ENCODE results near the gene ARHGEF12.
"Not testable (repeated sequence)": the region's sequence is repeated elsewhere in the genome, so short reads cannot be mapped to it uniquely, and the experiment has no call there.

Gene ARHGEF12

DNA sequence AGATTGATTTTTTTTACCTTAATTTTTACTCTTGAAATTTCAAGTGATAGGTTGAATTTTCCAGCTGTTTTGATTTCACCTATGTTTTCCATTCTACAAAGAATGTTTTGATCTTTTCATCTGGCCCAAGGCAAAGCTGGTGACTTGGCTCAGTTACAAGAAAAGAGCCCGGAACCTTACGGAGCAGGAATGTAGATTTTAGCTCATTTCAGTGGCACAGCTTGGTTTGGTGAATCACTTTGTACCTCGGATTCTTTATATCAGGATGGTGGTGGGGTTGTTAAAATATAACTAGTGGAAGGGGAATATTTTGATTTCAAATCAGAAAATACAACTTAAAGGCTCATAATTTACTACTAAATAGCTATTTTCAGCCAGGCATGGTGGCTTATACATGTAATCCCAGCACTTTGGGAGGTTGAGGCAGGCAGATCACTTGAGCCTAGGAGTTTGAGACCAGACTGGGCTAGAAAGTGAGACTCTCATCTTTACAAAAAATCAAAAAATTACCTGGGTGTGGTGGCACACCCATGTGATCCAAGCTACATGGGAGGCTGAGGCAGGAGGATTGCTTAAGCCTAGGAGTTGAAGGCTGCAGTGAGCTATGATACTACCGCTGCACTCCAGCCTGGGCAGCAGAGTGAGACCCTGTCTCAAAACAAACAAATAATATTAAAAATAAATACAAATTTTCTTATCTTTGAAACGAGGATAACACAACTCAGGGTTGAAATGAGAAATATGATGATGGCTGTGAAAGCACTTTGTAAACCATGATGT is 166.0 kb downstream of the ARHGEF12 start:
- no peak for DNase-seq

DNA sequence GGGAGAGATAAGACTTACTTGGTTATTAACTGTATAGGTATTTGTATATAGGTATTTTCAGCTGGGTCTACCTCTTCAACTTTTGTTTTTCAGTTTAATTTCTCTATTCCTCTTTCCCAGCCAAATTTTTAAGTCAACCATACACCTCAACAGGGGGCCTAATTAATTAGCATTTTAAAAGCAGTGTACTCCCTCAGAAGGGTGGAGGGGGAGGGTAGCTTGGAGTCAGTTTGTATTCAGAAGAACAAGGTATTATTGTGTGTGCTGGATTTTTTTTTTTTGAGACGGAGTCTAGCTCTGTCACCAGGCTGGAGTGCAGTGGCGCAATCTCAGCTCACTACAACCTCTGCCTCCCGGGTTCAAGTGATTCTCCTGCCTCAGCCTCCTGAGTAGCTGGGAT is 167.3 kb downstream of the ARHGEF12 start:
- DNase-seq, result not testable (repeated sequence)

DNA sequence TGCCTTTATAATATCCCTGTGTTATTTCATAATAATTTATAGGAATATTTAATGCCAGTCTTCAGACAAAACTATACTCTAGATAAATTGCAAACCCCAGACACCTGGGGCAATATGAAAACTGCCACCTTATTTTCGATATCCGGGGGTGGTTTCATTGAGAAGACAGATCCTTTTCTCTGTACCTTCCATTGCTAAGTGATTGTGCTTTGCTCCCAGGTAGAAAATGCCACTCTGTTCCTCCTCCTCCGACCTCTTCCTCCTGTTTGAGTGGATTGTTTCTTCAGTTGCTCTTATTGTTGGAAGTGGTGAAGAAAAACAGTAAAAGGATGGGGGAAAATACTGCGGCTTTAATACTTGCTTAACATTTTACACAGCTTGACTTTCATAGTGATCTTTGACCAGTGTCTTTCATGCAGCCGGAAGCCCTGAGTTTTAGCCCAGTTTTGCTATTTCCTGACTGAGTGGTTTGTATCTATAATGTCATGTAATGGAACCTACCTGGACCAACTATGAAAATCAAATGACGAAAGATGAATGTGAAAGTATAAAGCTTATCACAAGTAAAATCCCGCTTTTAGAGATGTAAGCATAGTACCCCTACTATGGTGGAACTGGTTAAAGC is 169.7 kb downstream of the ARHGEF12 start:
- DNase-seq, result no peak

DNA sequence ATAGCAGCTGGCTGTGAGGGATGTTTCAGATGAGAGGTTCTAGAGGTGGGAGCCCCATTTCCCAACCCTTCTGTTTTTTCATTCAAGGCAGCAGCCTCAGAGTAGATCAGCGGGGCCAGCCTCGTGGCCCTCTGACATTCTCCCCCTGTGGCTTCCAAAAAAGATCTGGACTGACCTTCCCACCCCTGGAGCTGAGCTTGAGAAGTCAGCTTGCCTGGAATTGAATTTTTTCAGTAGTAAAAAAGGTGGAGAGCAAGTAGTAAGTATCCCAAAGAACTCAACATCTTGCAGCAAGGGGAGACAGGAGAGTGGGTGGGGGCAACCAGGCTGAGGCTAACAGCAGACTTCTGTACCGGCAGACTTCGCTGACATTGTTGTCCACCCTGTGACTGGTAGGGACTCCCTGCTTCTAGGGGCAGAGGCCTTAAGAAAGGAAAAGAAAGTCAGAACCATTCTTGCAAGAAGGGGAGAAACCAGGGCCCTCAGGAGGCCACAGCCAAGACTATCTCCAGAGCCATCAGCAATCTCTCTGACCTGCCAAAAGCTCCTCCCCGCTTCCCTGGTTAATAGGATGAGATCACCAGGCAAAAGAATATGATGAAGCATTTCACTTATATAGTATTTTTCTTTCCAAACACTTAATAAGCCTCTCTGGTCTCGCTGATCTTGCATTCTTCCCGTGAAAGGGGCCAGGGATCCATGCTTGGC is 173.3 kb downstream of the ARHGEF12 start:
- no peak for DNase-seq

DNA sequence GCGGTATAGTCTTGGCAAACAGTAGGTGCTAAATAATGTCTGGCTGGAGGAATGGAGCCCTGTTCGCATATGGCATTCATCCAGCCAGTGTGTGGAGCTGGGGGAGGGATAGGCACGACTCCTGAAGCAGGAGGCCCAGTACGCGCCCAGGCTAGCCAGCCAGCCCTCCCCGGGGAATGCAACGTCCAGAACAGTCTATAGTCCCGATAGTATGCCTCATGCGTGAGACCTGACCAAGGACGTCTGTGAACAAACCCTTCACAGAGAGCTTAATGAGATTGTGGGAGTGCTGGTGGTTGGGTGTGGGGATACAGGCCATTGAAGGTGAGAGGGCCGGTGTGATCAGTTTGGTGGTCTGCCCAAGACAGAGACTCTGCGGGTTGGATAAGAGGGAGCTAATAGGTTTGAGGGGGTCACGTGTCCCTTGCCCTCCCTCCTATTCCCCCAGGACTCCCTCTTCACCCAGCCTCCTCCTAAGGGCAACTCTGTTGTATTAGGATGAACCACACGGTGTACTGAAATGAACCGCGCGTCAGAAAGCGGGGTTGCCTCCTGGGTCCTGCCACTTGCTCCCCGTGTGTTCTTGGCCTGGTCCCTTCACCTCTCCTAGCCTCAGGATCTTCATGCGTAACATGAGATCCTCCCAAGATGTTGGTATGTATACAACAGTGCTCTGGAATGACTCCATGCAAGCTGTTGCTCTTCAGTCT is 174.3 kb downstream of the ARHGEF12 start:
- DNase-seq, result no peak

DNA sequence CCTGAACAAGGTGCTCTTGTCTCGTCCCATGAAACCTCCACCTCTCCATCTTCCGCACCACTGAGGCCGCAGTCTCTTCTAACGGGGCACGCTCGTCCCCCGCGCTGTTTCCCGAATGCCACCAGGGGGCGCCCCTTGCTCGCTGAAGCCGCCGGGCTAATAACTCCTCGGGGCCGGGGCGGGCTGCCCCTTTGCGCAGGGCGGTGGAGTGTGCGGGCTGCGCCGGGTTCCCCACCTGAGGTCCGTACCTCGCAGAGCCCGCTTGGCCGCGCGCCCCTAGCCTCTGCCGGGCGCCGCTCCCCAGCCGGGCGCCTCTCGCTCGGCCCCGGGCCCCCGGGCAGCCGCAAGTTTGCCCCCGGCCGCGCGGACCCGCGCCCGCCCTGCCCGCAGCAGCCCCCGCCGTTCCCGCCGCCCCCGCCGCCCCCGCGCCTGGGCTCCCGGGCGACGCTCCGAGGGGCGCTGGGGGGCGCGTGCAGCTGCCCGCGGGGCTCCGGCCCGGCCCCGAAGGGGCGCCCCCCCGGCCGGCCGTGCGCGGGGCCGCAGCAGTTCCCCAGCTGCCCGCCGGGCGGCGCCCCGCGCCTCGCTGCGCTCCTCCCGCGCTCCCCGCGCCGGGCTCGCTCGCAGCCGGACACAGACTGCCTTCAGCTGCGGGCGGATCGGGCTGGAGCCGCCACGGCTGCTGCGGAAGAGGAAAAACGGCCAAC is 175.1 kb downstream of the ARHGEF12 start, which contains the start of gene GRIK4:
Gene GRIK4, plus strand, starts transcription at position 633 of the 704 bp plus-strand sequence. CDS start 148,571 bp downstream, outside the sequence.
- no peak for DNase-seq

DNA sequence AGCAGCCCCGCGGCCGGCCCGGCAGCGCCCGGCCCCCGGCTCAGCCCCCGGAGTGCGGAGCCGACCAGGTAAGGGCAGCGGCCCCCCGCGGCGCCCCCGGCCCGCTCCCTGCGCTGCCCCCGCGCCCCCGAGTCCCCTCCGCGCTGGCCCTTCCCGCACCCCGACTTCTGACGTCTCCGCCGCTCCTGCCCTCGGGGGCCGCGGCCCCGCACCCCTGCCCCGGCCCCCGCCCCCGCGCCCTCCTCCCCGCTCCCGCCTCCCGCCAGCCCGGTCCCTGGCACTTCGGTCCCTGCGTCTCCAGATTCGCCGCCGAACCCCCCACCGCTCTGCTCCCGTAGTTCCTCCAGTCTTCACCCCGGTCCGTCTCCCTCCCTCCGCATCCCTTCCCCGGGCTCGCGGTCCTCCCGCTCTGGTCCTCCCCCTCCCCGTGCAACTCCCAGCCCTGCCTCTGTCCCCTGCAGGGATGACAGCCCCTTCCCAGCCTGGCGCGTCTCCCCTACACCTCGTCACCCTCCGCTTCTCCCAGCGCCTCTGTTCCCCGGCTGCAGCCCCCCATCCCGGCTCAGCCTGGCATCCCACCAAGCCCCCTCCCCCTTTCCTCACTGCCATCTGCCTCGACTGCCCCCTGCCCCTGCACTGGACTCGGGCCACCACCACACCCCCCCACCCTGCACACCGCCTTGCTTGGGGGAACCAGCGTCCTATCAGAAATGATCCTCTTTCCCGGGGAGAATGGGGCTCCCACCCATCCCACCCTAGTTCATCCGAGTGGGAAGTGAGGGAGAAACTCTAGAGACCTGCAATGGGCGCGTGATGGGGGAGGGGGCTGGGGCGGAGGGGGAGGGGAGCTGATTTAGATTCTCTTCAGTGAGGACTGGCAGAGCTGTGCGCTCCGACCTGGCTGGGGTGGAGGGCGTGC is 175.9 kb downstream of the ARHGEF12 start:
- DNase-seq, result no peak

DNA sequence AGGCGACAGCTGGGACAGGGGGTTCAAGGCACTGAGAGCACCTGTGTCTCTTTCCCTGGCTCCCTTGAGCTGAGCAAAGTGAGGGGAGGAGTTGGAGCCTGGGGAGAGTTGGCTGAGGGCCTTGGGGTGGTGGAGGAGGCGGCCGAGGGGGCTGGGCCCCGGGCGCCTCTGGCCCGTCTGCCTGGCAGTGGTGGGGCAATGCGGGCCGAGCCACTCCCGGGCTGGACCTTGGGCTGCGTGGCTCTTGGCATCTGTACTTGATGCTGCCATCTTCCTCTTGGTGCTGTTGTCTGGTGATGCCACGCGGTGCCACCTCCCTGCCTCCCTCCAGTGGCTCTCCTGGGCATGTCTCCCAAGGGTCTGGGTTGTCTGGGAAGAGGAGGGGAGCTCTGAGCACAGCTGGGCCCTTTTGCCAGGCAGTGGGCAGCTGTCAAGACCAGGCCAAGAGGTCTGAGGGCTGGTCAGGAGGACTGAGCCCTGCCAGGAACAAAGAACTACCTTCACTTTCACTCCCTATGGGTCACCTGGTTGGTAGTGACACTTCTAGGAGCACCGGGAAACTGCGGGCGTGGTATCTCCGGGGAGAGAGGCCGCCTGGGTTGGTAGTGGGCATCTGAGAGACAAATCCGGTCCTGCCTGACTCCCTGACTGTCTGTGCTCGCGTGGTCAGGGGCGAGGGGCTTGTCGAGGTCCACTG is 176.7 kb downstream of the ARHGEF12 start:
- no peak for DNase-seq

DNA sequence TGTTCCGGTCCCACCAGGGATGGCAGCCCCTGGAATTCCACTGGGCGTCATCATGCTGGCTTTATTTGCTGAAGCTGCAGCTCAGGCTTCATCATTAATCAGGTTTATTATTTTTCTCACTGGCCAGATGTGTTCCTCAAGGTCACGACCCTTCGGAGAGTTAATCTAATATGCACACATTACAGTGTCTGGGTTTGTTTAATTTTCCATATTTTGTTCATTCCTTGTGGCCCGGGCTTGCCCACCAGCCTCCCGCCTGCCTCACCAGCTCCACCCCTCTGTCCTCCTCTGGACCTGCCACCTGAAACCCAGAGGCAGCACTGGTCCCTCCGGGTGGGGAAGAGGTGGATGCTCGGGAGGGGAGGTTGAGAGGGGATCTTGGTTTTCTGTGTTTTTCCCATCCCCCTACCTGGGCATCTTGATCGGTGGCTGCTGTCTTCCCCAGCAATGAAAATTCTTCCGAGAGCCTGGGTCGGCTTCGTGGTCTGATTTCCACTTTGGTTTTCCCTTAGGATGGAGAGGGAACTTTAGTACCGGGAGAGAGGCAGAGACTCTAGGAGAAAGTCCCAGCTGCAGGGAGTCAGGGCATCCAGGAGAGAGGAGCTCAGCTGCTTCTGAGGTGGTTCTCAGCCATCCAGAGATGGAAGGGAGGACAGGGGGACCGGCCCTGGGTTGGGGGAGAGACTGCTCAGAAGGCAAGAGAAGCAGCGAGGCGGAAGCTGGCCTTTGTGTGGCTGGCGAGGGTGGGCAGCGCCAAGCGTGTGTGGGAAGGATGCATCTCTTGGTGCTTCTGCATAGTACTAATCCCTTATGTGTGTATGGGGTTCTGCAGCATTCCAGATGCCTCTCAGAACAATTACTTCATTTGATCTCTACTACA is 177.5 kb downstream of the ARHGEF12 start:
- no peak for DNase-seq

DNA sequence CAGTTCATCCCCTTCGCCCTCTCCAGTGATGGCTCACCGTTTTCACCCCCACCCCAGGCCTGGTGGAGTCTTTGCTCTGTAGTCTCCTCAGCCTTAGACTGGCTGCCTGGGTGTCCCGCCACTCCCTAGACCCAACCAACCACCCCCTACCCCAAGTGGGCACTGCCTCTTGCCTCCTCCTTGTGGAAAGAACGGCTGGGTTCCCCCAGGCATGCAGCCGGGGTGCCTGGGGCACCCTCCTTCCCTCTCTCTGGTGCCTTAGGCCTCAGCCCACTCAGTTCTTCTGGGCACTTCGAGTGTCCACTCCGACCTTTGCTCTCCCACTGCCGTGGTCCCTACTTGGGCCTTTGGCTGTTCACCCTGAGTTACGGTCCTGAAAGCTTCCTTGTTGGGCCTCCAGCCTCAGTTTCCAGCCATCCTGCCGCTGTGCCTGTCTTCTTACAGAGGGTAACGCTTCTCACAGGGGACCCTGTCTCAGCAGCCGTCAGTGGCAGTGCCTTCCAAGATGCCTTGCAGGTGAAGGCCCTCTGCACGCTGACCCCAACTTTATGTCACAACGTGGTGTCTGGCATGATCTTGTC is 178.4 kb downstream of the ARHGEF12 start:
- DNase-seq, result no peak

DNA sequence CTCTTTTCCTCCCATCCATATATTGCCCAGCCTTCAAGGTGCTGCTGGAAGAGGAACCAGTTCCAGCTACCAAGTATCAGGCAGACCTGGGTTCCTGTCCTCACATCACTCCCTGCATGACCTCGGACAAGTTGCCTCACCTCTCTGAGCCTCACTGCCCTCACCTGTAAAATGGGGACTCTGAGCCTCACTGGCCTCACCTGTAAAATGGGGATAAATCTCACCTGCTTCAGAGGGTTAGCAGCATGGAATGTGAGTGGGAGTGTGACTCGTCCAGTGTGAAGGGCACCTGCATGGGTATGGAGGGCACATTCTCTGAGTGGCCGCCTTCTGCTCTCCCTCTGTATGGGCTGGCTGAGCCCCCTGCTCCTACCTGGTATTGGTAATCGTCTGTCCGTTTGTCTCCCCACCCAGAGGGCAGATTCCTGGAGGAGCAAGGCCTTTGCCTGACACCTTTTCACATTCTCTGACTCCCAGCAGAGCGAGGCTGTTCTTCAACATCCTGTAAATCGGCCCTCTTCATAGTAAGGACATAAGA is 179.0 kb downstream of the ARHGEF12 start:
- no peak for DNase-seq

DNA sequence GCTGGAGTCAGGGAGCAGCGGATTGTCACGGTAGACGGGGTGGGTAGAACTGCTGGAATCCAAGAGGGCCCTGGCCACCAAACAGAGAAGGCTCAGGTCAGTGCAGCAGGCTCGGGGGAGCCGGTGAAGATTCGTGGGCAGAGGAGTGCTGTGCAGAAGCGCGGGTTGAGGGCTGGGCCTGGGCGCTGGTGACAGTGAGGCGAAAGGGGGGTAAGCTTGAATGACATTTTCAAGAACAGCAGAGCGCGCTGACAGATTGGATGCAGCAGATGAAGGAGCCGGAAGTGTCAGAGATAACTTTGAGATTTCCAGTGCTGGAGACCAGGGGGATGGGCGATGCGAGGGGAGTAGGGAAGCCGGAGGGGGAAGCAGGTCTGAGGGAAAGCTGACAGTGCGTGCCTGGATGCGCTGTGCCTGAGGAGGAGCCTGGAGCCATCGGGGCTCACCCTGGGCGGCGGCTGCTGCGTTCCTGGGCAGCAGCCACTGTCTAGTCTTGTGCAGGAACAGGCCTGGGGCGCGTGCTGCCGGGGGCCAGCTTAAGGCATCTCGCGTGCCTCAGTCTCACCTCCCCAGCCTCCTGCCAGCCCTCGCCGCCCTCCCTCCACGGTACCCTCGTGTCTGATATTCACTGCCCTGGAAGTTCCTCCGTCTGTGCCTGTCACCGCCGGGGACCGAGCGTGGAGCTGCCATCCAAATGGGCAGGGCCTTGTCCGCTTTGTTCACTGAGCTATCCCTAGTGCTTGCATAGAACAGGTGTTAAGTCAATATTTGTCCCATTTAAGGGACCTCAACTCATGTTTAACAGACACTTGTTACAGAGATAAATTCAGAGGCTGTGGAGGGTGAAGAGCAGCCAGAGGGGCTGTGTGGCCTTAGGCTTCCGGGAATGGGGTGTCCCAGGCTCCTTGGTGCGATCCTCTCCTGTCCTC is 180.5 kb downstream of the ARHGEF12 start:
- no peak for DNase-seq

DNA sequence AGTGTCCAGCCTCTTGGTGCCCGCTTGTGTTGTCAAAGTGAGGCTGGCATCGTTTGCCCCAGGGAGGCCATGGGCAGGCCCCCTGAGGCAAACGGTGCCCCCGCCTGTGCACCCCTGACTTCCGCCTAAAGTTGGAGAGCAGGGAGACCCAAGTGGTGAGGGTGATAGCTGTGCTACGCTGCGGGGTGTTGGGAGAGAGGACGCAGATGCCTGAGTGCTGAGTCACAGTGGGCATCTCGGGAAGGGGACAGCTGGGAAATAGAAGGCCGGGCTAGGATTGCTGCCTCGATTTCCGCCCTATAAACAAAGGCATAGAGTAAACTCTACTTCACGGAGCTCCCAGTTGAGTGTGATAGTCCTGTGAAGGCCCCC is 181.2 kb downstream of the ARHGEF12 start:
- DNase-seq, result no peak

DNA sequence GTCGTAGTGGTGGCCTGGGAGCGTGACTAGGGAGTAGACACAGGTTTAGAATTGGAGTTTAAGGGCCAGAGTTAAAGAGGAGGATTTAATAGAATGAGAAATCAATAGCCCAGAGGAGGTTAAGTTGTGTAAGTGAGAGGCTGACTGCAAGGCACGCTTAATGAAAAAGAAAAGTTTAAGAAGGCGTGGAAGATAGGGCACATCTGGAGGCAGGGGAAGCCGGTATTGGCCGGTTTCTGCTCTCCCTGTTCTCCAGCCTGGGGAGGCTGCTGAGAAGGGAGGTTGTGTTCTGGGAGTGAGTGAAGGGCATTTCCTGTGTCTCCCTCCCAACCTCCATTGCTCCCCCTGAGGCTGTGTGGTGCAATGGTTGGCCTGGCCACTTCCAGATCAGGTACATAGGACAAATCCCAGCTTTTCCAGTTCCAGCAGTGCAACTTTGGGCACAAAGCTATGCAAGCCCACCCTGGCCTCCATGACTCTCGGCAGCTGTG is 181.6 kb downstream of the ARHGEF12 start:
- DNase-seq, result no peak

DNA sequence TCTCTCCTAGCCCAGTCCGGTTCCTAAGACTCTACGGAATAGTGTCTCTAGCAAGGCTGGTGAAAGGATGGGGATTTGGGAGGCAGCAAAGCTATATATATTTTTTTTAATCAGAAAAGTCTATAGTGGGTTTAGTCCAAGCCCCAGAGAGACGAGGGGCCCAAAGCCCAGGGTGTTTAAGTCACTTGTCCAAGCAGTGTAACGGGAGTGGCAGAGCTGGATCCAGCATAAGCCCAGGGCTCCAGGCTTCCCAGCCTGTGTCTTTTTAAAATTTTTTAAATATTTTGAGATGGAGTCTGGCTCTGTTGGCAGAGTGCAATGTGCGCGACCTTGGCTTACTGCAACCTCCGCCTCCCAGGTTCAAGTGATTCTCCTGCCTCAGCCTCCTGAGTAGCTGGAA is 182.1 kb downstream of the ARHGEF12 start:
- no peak for DNase-seq

DNA sequence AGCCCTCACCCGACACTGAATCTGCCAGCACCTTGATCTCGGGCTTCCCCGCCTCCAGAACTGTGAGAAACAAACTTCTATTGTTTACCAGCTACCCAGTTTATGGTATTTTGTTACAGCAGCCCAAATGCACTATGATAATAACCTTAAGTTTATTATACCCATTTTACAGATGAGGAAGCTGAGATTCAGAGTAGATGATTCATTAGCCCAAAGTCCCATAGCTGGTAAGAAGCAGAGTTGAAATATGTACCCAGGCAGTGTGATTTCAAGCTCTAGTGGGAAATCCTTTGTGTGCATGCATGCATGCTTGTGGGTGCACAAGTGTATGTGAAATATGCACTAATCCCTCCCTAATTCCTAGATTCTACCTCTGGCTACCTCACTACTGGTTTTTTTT is 183.3 kb downstream of the ARHGEF12 start:
- no peak for DNase-seq

DNA sequence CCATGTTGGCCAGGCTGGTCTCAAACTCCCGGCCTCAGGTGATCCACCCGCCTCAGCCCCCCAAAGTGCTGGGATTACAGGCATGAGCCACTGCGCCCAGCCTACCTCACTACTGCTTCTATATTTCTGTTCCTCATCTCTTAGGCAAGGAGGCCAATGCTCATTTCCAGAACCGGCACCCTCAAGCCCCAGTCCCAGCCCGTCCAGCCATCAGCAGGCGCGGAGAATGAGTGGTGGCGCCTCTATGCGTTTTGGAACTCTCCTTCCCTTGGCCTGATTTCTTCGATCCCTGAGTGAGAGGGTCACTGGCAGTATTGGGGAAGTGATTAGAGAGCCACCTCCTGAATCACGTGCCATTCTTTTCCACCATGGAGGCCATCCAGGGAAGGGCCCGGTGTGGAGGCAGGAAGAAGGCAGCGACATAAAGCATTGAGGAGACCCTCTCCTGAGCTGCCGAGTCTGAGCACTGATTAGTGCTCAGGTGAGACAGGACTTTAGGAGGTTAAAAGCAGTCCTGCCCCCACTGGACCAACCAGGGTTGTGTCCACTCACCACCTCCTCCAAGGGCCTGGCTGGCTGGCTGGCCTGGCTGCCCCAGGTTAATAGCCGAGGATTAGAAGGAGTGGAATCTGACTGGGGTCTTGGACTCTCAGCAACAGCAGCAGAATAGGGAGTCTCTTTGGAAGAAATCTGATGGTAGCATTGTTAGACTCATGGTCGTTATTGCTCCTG is 184.0 kb downstream of the ARHGEF12 start:
- DNase-seq, result no peak

All from GF-D8 (cell line).